Tongue (tissue), 2 donors: ENCODE data around the gene TMEM37. TPM values are rescaled to one million over a fixed set of nuclear protein-coding genes. Genes with fewer than 3 reads are reported as not detected.
A peak's percentile ranks its signal among the peaks of the same experiment; 100 is the strongest.

ENCODE experiments used
- DNase-seq: peaks from one replicate; pipeline ENCODE4 v3.0.0-alpha.2; 2015
- total RNA-seq: library from RNA; depleted of rRNA; stranded (reverse); fragments of >200 nt; gene quantifications from one replicate; pipeline ENCODE4 v1.2.3, GENCODE V29; 2014

The TMEM37 gene
- total RNA-seq, 1 donor from 2014 or later, result 3.1 TPM

GRCh38 chr2:119434664-119435063, 3.0 kb downstream of the TMEM37 start:
- DNase-seq, result no peak

GRCh38 chr2:119435081-119435952, 3.7 kb downstream of the TMEM37 start:
- DNase-seq, result peak; percentile 61

DNA sequence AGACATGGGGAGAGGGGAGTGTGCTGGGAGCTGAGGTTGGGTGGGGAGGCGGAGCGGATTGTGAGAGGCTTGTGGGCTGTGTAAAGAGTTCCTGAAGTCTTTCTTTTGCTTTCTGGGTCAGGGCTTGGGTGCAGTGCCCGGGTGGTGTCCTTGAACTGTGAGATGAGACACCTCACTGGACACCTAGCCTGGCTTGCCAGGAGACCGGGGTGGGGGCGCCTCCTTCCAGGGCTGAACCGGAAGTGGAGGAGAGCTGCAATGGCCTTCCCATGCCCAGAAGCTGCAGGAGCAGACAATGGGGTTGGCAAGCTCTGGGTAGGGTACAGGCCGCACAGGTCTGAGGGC, 4.3 kb downstream of the TMEM37 start:
- DNase-seq, result no peak

DNA sequence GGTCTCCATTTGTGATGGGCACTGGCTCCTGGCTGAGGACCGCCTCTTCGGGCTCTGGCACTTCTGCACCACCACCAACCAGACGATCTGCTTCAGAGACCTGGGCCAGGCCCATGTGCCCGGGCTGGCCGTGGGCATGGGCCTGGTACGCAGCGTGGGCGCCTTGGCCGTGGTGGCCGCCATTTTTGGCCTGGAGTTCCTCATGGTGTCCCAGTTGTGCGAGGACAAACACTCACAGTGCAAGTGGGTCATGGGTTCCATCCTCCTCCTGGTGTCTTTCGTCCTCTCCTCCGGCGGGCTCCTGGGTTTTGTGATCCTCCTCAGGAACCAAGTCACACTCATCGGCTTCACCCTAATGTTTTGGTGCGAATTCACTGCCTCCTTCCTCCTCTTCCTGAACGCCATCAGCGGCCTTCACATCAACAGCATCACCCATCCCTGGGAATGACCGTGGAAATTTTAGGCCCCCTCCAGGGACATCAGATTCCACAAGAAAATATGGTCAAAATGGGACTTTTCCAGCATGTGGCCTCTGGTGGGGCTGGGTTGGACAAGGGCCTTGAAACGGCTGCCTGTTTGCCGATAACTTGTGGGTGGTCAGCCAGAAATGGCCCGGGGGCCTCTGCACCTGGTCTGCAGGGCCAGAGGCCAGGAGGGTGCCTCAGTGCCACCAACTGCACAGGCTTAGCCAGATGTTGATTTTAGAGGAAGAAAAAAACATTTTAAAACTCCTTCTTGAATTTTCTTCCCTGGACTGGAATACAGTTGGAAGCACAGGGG, 5.5 kb downstream of the TMEM37 start:
- no peak for DNase-seq

- no peak for DNase-seq
These were observed 6.5 kb downstream of the TMEM37 start for GRCh38 chr2:119438128-119438656.

- DNase-seq, result no peak
These were observed 7.2 kb downstream of the TMEM37 start for GRCh38 chr2:119438726-119439284.

DNA sequence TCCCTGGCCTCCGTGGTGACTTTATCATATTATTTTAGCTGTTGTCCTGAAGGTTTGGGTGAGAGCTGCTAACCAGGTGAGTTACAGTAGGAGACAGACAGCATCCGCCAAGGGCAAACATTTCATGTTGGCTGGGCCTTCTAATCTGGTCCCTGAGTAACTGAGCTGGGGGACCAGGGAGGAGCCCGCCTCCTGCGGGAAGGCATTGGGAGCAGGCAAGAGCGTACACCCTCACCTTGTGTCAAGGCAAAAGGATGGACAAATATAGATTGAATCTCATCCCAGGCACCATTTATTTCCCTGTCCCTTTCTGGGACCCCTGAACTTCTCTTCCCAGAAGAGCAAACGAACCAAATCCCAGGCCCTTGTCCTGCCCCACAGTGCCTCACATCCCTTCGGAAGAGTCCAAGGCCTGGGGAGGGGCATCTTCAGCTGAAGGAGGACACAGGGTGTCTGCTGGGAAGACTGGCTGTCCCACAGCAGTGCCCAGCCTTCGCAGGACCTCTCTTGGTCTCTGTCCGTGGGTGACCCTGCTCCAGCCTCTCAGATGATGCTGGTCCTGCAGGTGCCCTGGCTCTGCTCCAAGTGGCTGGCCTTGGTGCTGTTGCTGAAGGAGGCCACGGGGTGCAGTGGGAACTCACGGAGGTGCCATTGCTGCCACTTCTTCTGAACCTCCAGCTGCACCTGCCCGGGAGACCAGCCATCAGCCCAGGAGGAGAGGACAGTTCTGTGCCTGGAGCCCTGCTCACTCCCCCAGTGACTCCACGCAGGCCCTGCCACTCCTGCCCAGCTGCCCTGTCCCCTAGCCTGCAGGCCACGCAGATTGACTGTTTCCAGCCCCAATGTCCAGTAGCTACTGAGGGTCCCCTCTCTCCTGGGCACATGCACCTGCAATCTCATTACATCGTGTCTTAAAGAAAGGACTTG, 8.2 kb downstream of the TMEM37 start:
- no peak for DNase-seq

DNA sequence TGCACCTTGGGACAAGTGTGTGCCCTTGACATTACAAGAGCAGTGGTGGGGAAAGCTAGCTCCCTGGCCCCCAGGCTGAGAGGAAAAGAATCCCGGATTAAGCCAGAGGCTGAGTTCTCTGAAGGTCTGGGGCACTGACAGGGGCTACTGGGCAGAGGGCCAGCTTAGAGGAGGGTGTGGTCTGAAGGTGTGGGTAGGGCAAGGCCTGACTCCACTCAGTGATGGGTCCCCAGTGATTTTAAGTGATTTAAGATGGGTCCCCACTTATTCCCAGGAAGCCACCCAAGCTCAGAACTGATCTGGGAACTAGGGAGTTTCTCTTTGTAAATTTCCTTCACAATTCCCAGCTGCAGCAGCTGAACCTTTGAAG, 8.8 kb downstream of the TMEM37 start:
- DNase-seq, result no peak

- DNase-seq, result no peak
These were observed 9.2 kb downstream of the TMEM37 start for GRCh38 chr2:119440873-119441272.

- DNase-seq, result no peak
These were observed 9.9 kb downstream of the TMEM37 start for GRCh38 chr2:119441376-119442225.

- DNase-seq, result no peak
These were observed 10.6 kb downstream of the TMEM37 start for GRCh38 chr2:119442226-119442619.

DNA sequence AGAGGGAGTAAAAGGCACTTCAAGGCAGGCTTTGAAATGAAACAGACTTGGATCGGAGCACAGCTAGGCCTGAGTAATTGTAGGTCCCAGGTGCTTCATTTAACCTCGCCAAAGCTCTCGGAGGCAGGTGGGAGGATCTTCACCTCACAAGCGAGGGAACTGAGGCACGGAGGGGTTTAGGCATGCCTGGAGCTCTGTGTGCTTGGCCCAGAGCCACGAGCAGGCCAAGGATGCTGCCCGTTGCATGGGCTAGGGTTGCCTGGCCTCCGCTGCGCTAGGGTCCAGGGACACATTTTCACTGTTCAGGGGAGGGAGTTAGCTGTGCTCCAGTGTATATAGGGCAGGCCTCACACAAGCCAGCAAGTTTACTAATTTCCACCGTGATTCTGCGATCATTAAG, 11.2 kb downstream of the TMEM37 start:
- DNase-seq, result no peak

GRCh38 chr2:119446037-119446436, 14.4 kb downstream of the TMEM37 start:
- no peak for DNase-seq

DNA sequence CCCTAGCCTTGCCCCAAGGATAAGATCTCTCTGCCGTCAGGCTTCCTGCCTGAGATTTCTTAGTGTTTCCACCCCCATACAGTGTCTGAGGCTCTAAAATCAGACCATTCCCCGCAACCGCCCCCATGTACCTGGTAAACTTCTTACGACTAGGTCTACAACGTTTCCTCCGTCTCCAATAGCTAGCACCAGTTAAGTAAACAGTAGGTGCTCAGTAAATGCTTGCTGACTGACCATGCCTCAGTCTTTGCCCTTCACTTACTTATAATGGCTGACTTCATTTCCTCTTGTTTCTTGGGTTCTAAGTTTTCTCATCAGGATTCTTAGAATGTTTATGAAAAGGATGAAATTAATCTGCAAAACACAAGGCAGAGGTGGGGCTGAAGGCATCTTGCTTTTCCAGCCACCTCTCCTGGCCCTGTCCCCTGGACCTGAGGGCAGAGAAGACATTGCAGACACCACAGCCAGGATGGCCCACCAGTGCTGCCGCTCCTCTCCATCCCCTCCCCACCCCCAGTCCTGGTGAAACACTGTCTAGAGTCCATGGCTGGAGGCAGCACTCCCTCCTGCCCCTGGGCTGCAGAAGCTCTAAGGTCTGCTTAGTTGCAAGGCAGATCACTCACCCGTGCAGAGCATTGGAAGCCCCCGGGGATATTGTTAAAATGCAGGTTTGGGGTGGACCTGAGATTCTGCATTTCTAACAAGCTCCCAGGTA, 16.9 kb downstream of the TMEM37 start:
- DNase-seq, result no peak

DNA sequence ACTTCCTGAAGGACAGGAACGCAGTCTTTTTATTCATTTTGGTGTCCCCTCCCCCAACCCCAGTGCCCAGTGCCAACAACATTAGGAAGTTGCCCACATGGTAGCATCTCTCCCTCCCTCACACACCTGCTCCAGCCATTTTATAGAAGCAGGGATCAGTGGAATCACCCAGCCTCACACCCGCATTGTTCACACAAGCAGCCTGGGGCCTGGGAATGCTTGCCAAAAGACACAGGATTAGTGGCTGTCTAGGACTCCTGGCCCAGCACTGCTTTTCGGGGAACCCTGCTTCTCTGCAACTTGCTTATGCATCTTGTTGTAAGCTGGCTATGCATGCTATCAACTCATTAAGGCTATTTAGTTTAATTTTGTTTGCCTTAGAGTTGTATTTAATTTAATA, 17.9 kb downstream of the TMEM37 start:
- DNase-seq, result no peak

DNA sequence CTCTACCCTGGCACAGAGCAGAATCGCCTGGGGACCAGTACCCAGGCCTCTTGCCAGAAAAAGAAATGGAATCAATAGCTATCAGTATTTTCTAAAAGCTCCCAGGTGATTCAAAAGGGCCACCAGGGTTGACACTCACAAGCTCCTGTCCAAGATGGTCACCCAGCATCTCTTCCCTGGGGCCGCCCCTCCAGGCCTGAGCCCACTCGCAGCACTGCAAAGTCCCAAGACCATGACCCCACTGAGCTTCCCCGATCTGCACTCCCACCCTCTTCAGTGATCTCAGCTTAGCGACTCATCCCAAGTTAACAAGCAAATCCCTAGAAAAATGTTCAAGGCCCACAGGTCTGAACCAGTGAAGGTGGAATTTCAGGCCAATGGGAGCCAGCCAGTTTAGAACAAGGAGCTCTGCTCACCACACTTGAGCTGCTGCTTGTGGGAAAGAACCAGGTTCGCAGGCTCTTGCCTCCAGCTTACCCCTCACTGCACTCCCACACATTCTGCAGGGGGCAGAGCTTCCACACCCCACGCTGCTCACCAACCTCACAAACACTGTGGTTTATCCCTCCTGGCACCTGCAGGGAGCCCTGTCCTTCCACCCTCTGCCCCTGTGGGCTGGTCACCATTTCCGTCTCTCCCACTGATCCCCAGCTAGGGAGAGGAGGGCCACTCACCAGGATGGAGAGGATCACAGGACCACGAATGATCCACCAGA, 19.8 kb downstream of the TMEM37 start:
- DNase-seq, result no peak

GRCh38 chr2:119453972-119454593, 22.4 kb downstream of the TMEM37 start:
- DNase-seq, result no peak

- DNase-seq, result no peak
These were observed 23.5 kb downstream of the TMEM37 start for GRCh38 chr2:119455066-119455718.

DNA sequence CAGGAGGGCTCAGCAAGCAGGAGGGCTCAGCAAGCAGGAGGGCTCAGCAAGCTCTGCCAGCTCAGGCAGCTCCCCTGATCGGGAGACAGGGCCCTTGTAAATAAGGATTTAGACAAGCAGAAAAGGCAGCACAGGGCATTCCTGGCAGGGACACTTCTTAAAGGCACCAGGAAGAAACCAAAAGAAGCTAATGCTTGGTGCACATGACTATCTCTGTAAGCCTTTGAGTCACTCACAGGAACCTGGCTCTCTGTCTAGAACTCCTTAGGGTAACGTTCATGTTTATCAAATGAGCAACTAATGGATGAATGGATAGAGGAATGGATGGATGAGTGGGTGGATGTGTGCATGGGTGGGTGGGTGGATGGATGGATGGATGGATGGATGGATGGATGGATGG, 28.4 kb downstream of the TMEM37 start:
- no peak for DNase-seq
